HG02884 (cell line): ENCODE measurements around the gene BDH1.

ENCODE experiments used
- ATAC-seq: cut with Tn5 transposase; IDR thresholded peaks from one replicate; pipeline ENCODE4 v1.9.1; 2021; ENCODE audit warnings: mild to moderate bottlenecking, moderate library complexity; ENCODE audit not compliant: unreplicated experiment

The BDH1 gene

DNA sequence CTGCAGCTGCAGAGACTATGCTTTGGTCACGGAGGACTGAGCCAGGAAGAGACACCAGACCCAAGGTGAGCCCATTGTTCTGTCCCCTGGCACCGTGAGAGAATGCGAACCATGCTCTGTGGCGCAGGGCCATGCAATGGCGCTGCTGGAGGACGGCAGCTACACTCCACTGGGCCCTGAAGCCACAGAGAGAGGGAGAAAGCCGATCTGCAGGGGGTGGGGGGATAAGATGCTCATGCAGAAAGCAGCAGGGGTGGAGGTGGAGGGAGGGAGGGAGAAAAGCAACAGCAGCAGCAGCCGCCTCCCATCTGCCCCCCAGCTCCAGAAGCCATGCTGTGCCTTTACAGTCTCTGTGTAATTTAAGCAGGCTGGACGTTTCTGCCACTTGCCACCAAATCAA, 5.3 kb downstream of the BDH1 start:
- ATAC-seq: no peak

DNA sequence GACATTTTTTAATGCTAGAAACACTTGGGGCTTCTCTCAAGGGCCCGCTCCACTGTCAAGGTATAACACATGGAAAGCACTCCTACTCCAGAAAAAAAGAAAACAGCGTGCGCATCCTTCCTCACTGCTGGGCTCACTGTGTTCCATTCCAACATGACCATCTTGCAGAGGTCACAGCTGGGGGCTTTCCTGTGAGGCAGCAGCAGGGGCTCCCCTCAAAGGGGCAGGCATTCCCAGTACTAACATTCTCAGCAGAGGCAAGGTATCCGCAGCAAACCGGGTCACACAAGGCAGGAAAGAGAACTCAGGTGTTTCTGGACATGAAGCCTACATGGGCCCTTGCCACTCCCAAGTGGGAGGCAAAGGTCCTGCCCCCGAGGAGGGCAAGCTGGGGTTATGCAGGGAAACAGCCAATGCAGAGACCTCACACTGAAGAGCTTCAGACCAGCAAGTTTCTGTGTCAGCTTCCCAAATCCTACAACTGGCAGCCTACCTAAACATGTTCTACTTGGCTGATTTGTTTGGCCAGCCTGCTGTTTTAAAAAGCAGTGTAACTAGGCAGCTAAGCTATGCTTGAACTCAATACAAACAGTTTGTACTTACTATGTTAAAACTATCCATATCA, 6.4 kb downstream of the BDH1 start:
- no peak for ATAC-seq

DNA sequence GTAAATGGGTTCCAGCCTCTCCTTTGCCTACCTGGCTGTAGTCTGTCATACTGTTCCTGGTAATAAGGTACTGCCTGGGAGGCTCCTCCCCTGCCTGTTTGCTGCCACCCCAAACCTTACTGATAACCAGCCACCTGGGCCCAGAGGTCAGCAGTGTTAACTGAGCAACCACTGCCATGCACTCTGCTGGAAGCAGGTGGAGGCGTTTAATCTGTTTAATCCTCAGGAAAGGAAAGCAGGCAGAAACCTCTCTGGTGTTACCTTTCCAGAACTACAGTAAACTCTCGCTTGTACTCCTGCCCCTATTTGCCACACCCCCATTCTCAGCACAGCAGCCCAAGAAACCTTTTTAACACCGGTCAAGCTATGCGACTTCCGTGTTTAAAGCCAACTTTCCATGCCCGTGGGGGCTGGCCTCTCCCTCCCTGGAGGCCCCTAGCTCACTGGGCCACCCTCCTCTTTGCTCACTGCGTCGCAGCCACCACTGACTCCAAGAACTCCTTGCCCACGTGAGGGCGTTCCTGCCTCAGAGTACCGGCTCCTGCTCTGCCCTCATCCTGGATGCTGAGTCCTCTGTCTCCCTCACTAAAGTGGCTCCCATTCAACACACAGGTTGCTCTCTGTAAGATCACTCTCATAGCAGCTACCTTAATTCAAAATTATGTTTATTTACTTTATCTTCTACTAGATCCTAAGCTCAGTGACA, 8.3 kb downstream of the BDH1 start:
- ATAC-seq: no peak

DNA sequence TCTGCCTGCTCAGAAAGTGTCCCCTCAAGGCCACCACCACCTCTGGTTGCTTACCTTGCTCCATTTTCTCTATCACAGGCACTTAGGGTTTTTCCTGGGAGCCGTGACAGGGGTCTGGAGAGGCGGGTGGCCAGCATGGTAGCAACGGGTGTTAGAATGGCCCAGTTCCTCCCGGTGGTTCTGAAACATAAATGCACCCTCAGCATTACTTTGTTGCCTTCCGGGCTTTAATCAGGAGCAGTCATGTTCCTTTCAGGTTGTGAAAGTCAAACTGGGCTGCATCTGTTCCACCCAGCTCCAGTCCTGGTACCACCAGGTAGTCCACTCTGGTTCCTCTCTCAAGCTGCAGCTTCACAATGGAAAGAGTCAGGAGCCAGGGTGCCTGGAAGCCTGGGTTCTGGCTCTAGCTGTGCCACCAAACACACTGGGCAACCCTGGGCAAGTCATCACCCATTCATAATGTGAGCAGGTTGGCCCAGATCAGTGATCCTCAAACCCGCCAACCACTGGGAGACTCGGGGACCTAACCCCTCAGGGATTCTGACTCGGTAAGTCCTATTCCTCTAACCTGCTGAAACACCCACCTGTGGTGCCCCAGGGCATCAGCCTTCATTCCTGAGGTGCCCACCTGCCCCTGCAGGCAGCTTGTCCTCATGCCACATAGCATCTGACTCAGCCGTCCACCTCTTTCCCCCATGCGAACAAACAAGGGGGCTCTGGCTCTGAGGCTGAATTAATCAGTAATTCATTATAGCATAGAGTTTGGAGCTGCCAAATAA, 9.3 kb downstream of the BDH1 start:
- no peak for ATAC-seq

DNA sequence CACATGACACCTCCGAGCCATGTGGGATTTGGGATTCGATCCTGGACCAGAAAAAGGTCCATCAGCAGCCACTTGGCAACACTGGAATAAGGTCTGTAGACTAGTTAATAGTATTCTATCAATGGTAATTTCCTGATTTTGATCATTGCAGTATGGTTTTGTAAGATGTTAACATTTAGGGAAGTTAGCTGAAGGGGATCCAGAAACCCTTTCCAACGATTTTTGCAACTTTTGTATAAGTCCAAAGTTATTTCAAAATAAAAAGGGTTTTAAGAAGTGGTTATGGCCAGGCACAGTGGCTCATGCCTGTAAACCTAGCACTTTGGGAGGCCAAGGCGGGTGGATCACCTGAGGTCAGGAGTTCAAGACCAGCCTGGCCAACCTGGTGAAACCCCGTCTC, 10.2 kb downstream of the BDH1 start:
- no peak for ATAC-seq

DNA sequence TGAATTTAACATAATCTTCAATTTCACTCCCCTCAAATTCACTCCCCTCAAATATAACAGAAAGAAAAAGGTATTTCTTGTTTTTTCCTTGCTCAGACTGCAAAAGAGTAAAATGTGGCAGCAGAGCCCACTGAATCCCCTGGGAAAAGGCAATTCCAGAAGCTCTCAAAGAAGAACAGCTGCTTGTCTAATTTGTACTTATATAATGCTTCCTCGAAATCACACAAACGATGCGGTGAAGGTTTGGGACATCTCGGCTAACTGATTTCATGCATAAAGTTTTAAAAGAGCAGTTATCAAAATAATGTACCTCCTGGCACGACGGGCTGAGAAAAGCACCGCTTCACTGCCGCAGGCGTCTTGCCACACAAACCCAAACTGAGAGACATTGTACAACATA, 10.7 kb downstream of the BDH1 start:
- no peak for ATAC-seq

DNA sequence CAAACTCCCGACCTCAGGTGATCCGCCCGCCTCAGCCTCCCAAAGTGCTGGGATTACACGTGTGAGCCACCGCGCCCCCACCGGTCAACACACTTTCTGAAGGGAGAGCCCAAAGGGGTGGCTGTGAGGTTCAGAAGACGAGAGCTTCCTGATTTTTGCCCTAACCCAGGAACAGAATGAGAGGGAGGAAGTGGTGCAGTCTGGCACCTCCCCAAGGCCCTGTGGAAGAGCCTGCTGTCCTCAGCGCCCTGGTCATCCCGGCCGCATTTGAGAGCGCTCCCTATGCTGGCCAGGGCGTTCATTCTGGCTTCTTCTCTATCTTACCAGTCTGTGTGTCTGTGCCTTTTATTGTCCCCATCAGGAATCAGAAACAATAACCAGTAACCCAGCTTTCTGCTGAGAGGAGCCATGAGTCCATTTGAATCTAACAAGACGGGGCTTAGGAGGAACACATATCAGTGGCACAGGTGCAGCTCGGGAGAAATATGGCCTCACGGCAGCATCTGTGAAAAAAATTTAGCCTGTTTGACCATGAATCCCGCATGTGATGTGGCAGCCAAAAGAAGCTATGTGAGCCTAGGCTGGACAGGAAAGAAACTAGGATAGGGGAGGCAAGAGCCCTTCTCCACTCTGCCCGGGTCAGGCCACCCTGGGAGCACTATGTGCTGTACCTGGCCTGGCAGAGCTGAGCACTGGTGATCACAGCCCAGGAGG, 12.9 kb downstream of the BDH1 start:
- no peak for ATAC-seq

DNA sequence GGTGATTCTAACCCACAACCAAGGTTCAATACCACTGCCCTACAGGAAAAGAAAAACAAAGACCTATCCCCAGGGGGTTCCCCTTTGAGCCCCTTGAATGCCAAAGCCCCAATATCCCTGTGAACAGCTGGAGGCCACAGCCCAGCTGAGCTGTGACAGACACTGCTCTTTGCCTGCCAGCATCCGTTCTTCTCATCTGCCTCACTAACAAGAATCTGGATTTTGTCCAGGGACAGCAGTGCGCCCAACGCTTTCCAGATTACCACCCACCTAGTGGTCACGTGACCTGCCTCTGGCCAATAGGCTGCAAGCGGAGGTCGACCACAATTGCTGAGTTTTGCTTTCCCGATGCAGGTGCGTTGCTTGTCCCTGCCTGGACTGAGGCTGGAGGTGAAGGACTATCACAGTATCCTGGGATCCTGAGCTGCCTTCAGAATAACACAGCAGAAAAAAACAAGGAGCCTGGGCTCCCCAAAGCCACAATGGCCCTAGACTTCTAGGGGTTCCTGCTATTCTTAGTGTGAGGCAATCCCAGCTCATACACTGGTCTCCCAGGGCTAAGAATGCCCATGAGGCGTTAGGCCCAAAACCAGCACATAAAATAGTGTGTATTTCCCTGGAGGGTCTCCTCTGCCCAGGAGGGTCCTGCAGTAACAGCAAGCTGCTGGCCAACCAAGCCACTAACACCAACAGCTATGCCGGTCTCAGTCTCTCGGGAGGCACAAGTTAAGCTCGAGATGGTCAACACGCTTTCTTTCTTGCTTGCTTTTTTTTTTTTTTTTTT, 13.8 kb downstream of the BDH1 start:
- ATAC-seq: no peak

DNA sequence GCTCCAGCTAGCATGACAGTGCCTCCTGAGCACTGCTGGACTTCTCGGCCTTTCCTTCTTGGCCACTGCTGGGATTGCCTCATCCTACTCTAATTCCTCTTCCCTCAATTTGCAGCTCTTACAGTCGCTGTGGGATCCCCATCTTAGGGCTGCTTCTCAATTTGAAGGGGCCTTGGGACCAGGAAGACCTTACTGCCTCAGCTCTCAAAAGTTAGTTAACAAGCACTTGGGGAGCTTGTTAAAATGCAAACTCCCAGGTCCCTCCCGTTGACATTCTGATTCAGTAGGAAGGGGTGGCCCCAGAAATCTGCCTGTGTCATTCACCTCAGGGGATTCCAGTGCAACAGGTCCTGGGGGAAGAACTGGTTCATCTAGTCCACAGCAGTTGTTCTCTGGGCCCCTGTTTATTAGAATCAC, 14.8 kb downstream of the BDH1 start:
- no peak for ATAC-seq

DNA sequence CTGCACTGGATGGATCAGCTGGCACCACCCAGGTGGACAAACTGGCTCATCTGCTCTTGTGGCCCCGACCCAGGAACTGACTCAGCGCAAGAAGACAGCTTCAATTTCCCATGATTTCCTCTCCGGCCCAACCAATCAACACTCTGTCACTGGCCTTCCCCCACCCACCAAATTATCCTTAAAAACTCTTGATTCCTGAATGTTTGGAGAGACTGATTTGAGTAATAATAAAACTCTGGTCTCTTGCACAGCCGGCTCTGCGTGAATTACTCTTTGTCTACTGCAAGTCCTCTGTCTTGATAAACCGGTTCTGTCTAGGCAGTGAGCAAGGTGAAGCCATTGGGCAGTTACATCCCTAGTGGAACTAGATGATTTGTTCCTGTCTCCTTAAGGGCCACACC, 16.1 kb downstream of the BDH1 start:
- ATAC-seq: no peak

DNA sequence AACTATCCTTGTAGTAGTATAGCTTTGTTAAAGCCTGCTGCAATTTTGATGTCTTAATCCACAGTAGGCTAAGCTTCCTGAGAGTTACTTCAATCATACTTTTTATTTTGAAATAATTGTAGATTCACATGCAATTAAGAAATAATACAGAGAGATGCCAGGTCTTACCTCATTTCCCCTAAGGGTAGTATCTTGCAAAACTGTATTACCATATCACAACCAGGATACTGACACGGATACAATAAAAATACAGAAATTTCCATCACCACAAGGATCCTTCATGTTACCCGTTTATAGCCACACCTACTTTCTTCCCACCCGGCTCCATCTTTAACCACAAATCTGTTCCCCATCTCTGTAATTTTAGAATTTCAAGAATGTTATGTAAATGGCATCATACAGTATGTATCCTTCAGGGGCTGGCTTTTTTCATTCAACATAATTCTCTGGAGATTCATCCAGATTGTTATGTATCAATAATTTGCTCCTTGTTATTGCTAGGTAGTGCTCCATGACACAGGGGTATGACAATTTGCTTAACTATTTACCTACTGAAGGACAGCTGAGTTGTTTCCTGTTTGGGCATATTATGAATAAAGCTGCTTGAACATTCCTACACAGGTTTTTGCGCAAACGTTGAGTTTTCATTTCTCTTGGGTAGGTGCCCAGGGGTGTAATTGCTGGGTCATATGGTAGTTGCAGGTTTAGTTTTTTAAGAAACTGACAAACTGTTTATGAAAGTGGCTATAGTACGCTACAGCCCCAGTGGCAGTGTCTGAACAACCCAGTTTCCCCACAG, 21.6 kb downstream of the BDH1 start:
- ATAC-seq: no peak

DNA sequence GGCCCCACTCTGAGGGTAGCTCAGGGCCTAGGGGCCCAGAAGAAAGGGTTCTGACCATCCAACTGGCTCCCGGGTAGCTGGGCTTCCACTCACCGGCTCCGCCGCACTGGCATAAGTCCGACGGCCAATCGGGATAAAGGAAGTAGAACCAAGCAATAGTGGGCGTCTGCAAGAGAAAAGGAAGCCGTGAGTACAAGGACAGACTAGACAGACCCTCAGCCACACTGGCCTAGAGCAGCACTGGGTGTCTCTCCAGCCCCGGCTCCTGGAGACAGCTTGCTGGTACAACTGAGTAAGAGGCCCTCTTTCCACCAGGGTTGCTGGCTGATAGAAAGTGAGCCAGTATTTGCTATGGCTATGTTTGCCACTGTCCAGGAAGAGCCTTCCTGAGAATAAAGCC, 22.4 kb downstream of the BDH1 start:
- ATAC-seq: no peak

DNA sequence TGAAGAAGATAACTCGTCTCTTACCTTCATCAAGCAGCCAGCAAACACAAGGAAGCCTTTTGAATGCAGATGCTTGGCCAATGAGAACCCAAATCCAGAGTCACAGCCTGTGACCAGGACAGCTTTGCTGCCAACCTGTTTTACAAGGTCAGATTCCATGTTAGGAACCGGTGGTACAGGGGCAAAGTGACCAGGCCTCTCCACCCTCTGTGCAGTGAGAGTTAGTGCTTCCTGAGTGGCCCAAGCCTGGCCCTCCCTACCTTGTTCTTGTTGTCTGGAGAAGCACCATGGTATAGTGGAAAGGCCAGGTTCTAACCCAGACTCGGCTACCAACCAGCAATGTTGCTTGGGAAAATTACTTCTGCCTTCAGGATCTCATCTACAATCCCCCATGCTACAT, 23.4 kb downstream of the BDH1 start:
- ATAC-seq: no peak

DNA sequence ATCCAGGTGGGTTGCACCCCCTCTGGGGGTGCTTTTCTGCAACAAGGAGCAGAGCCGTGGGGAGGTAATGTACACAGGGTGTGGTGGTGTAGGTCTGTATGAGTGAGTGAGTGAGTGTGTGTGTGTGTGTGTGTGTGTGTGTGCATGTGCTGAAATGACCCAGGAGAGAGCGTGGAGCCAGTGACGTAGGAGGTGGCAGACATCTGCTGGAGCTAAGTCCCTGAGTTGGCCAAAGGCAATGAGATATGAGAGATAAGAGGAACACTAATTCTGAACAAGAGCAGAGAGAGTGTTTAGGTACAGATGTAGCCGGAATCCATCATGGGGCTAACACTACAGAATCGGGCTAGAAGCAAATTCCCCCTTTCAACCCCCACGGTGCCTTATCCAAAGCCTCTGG, 27.6 kb downstream of the BDH1 start:
- ATAC-seq: no peak

DNA sequence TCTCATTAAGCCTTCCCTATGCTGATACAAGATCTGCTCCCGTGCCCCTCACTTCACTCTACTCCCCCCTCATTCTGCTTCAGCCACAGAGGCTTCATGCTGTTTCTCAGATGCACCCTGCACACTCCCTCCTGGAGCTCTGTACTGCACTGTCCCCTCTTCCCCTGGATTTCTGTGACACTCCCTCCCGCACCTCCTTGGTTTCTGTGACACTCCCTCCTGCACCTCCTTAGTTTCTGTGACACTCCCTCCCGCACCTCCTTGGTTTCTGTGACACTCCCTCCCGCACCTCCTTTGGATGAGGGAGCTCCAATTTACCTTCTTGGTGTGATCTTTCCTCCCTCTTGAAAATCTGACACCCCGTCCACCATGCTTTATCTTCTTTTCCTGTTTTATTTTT, 28.2 kb downstream of the BDH1 start:
- no peak for ATAC-seq

DNA sequence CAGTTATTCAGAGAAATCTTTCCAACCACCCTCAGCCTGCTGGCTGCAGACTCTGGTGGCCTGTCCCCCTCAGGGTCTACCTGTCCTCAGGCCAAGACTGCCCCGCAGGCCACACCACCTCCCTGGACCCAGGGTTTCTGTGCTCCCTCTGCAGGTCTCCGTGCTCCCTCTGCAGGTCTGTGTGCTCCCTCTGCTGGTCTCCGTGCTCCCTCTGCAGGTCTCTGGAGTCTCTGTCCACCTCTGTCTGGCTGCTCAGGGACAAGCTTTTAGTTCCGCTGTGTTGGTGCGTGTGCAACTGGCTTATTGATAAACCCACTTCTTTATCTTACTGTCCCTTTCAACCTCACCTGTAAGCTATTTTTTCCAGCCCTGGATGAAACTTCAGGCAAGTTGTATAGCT, 30.1 kb downstream of the BDH1 start:
- no peak for ATAC-seq

DNA sequence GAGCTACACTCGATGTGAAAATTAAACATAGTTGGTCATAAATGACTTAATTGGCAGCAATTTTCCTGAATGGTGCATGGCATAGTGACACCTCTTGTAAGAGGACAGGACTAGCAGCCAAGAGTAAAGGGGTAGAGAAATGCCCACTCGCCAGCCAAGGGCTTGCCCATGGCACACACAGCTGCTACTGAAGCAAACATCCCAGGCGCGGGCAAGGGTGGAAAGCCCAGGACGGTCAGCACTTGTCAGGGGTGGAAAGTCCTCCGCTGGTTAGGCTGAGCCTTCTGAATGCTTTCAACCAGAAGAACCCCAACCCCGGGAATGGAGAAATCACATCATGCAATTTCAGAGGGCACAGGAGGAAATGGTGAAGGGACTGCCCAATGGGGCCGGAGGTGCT, 31.6 kb downstream of the BDH1 start:
- ATAC-seq: no peak

DNA sequence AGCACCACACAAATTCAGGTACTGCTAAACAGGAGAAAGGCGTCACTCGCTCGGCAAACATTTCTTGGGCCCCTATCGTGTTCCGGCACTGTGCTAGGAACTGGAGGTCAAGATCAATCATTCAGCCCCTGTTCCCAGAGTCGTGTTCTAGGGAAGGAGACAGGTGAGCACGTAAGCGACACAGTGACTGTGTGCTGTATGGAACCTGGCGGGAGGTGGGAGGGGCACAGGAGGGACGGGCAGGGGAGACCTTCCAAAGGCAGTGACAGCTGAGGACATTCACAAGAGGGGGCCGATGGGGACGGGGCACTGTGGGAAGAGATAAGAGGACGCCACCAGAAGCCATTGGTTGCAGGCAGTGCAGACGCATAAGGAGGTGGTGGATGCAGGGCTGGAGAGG, 32.2 kb downstream of the BDH1 start:
- no peak for ATAC-seq

DNA sequence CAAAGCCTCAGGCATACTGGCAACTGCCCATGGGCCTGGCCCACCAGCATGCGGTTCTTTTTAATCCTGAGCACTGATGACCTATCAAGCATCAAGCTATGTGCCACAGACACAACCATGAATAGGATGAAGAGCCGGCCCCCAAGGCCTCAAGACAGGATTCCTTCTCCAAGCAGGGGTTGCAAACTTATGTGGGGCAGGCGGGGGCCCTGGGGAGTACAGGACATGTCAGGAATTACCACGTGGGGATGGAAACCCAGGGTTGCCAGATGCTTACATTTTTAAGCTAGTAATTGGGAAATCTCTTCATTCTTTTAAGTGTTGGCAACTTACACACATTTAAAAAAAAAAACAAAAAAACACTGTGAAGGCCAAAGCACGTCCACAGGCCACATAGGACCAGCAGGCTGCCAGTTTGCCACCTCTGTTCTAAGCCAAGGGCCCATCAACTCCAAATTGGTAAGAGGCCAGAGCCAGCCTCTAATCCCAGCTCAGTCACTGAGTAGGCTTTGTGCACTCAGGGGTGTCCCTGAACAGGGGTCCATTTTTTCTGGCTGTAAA, 32.8 kb downstream of the BDH1 start:
- ATAC-seq: no peak
